Activated CD8-positive, alpha-beta memory T cell treated with anti-CD3 and anti-CD28 coated beads, Interleukin-2, amount 10 ng/mL, durations not matched to agents 7 days and 5 days (primary cell): ENCODE measurements around the gene ADAMTSL1. TPM values are rescaled to one million over a fixed set of nuclear protein-coding genes. Genes with fewer than 3 reads are reported as not detected.

ENCODE experiments used
- ATAC-seq: fragments of 150-1000 bp; cut with Tn5 transposase; one replicate; pipeline ENCODE4 v1.10.0; 2021; ENCODE audit warnings: moderate library complexity
- CTCF ChIA-PET: fragments of 350-600 bp; sonication (Branson Sonifier 250); formaldehyde crosslinking; loops from one replicate; lab custom pipeline; 2021; ENCODE audit warnings: antibody characterized with exemption; lab: Charles Lee
- DNase-seq: peaks from one replicate; pipeline ENCODE4 v3.0.0-alpha.2; 2020
- H3K27ac Mint-ChIP-seq: one replicate; pipeline ENCODE4 v1.8.0; 2021; ENCODE audit warnings: mild to moderate bottlenecking, mixed read lengths
- H3K27me3 Mint-ChIP-seq: one replicate; pipeline ENCODE4 v1.8.0; 2021; ENCODE audit warnings: mixed read lengths
- H3K36me3 Mint-ChIP-seq: one replicate; pipeline ENCODE4 v1.8.0; 2021; ENCODE audit warnings: mild to moderate bottlenecking, mixed read lengths
- H3K4me1 Mint-ChIP-seq: one replicate; pipeline ENCODE4 v1.8.0; 2021; ENCODE audit warnings: mixed read lengths
- H3K4me3 Mint-ChIP-seq: one replicate; pipeline ENCODE4 v1.8.0; 2021; ENCODE audit warnings: mild to moderate bottlenecking, moderate library complexity, mixed read lengths
- H3K9me3 Mint-ChIP-seq: one replicate; pipeline ENCODE4 v1.8.0; 2022; ENCODE audit warnings: low read depth, mixed read lengths
- total RNA-seq, 2 experiments: library from RNA; stranded (reverse); gene quantifications; one replicate each; pipeline ENCODE4 v1.2.3, GENCODE V29; 2021

The ADAMTSL1 gene
- total RNA-seq, 2 experiments from 2014 or later = not detected

- no peak for DNase-seq
- no peaks in the 10 kb centered on the region for H3K36me3 Mint-ChIP-seq
These were observed 209.9 kb downstream of the ADAMTSL1 start for GRCh38 chr9:18683851-18684250.

DNA sequence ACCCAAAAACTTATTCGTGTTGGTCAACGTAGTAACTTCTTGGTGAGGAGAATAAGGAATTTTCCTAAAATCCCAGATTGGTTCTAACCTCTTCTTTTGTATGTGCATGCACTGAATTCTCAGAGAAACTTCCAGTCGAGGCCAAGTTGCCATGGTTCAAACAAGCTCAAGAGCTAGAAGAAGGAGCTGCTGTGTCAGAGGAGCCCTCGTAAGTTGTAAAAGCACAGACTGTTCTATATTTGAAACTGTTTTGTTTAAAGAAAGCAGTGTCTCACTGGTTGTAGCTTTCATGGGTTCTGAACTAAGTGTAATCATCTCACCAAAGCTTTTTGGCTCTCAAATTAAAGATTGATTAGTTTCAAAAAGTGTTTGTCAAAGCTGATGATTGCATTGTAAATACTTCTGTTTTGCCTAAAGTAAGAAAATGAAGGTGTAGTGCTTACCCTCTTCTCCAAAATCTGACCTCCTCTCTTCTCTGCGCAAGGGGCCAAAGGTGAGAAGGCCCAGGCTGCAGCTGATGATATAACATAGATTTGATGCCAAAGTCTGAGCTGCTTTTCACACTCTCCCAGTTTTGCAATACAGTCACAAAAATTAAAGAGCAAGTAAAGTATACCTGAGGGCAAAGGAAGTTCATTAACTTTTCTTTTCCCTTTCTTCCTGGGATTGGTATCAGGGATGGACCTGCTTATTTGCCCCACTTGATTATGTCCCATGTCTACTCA lies 210.8 kb downstream of the ADAMTSL1 start:
- no peaks in the 10 kb centered on the region for H3K9me3 Mint-ChIP-seq

More at GRCh38 chr9:18683851-18684250, 209.9 kb downstream of the ADAMTSL1 start:
- Mint-ChIP-seq H3K9me3 (no peaks in the 10 kb centered on the region), H3K27ac (no peak overlapping the region), H3K4me3 (no peak overlapping the region), H3K4me1 (no peaks in the 10 kb centered on the region), H3K27me3 (no peaks in the 10 kb centered on the region)
- CTCF ChIA-PET = no interaction called here
- no peak for ATAC-seq

DNA sequence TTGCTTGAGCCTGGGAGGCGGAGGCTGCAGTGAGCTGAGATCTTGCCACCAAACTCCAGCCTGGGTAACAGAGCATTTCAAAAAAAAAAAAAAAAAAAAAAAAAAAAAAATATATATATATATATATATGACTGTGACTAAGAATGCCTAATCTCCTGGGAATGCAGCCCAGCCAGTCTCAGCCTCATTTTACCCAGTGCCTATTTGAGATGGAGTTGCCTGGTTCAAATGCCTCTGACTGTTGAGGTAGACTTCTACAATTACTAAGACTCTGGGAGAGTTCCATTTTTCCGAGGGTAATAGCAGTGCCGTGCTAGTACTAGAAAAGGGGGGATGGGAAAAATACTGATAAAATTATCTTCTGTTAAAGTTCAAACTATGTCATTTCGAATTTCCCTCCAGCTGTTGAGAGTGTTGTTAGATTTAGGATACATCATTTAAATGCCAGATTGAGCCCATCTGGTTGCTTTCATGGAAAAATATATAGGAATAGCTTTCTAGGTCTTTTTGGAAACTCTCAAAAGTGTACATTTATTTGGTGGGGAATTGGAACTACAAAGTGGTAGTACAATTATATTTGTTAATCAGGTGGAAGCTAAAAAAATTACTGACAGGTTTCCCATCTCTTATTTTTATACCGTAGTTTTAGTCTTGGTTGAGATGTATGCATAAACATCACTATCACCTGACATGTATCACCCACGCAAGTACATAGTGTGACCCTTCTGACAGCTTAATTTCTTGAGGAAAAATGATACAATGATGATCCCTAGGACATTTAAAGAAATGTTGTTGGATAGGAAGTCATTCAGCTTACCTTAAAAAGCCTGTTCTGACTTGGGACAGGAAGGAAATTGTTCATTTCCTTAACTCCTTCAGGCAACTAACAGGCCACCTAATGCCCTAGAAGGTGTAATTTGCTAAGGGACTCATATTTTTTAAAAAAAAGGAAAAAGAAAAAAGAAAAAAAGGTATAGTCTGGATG lies 214.9 kb downstream of the ADAMTSL1 start:
- no peaks in the 10 kb centered on the region for H3K9me3 Mint-ChIP-seq
- DNase-seq (no peak), ATAC-seq (no peak)
- CTCF ChIA-PET = no interaction called here
- no peak overlapping the region for H3K4me3 Mint-ChIP-seq
- no peaks in the 10 kb centered on the region for H3K27me3 Mint-ChIP-seq
- no peaks in the 10 kb centered on the region for H3K36me3 Mint-ChIP-seq
- H3K27ac Mint-ChIP-seq = no peak overlapping the region
- H3K4me1 Mint-ChIP-seq = no peaks in the 10 kb centered on the region

More for the DNA sequence above, 210.8 kb downstream of the ADAMTSL1 start:
- Mint-ChIP-seq H3K27ac (no peak overlapping the region), H3K4me3 (no peak overlapping the region), H3K4me1 (no peaks in the 10 kb centered on the region), H3K36me3 (no peaks in the 10 kb centered on the region), H3K27me3 (no peaks in the 10 kb centered on the region)
- CTCF ChIA-PET = no interaction called here
- DNase-seq = no peak
- no peak for ATAC-seq

- CTCF ChIA-PET = no interaction called here
- H3K27ac Mint-ChIP-seq = no peak overlapping the region
- no peaks in the 10 kb centered on the region for H3K4me1 Mint-ChIP-seq
- H3K27me3 Mint-ChIP-seq = no peaks in the 10 kb centered on the region
- no peaks in the 10 kb centered on the region for H3K9me3 Mint-ChIP-seq
- H3K4me3 Mint-ChIP-seq = no peak overlapping the region
- DNase-seq = no peak
- H3K36me3 Mint-ChIP-seq = no peaks in the 10 kb centered on the region
- no peak for ATAC-seq
These were observed 216.0 kb downstream of the ADAMTSL1 start for GRCh38 chr9:18689921-18690320.

DNA sequence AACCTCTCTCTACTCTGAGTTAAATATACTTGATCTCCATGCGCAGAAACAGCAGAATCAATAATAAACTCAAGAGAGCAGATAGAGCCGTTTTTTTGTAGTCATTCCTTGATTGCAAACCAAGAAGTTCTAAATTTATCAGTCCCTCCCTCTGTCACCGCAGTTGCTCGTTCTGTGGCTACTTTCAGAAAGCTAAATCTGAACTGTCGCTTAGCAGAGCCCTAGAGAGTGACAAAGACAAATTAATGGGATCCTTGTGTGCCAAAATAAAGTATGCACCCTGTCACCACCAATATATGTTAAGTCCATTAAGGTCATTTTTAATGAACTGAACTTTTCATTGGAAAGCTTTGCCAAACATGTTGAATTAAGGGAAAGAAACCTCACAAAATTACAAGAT lies 218.3 kb downstream of the ADAMTSL1 start:
- CTCF ChIA-PET = no interaction called here
- no peak overlapping the region for H3K27ac Mint-ChIP-seq
- ATAC-seq = no peak
- no peaks in the 10 kb centered on the region for H3K36me3 Mint-ChIP-seq
- DNase-seq = no peak
- no peaks in the 10 kb centered on the region for H3K4me1 Mint-ChIP-seq
- peaks cover 5% of the 10 kb centered on the region for H3K9me3 Mint-ChIP-seq
- no peaks in the 10 kb centered on the region for H3K27me3 Mint-ChIP-seq
- H3K4me3 Mint-ChIP-seq = no peak overlapping the region

DNA sequence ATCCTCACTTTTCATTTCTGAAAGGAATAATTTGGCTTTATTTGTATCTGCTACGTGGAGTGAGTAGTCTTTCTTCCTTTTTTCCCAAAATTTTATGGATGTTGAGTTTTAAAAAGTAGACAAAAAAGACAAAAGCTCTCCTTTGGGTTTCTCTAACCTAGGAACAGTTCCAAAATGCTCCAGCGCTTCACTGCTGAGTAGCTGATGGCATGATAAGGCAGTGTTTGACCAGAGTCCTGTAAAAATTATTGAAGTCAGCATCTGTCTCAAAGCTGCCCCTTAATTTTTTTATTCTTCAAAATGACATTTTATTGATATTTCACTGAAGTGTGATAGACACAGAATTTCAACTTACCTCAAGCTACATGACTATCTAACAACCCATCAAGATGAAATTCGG lies 219.0 kb downstream of the ADAMTSL1 start:
- no peak overlapping the region for H3K4me3 Mint-ChIP-seq
- H3K27me3 Mint-ChIP-seq = no peaks in the 10 kb centered on the region
- no peaks in the 10 kb centered on the region for H3K36me3 Mint-ChIP-seq
- ATAC-seq = no peak
- no peak for DNase-seq
- no peaks in the 10 kb centered on the region for H3K4me1 Mint-ChIP-seq
- H3K9me3 Mint-ChIP-seq = peaks cover 5% of the 10 kb centered on the region
- H3K27ac Mint-ChIP-seq = no peak overlapping the region
- CTCF ChIA-PET = no interaction called here

DNA sequence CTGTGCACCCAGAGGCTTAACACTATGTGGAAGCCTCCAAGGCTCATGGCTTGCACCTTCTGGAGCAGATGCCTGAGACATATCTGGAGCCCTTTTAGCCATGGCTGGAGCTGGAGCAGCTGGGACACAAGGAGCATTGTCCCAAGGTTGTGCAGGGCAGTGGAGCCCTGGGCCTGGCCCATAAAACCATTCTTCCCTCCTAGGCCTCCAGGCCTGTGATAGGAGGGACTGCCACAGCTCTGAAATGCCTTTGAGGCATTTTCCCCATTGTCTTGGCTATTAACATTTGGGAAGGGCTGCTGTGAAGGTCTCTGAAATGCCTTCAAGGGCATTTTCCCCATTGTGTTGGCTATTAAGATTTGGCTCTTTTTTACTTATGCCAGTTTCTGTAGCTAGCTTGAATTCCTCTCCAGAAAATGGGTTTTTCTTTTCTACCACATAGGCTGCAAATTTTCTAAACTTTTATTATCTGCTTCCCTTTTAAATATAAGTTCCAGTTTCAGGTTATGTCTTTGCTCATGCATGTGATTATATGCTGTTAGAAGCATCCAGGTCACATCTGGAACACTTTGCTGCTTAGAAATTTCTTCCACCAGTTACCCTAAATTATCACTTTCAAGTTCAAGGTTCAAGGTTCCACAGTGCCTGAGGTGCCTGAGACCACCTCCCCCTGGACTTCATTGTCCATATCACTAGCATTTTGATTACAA lies 221.2 kb downstream of the ADAMTSL1 start:
- H3K4me3 Mint-ChIP-seq = no peak overlapping the region
- CTCF ChIA-PET = no interaction called here
- ATAC-seq (no peak), DNase-seq (no peak)
- H3K27me3 Mint-ChIP-seq = peaks cover 3% of the 10 kb centered on the region
- H3K36me3 Mint-ChIP-seq = no peaks in the 10 kb centered on the region
- peaks cover 5% of the 10 kb centered on the region for H3K9me3 Mint-ChIP-seq
- no peaks in the 10 kb centered on the region for H3K4me1 Mint-ChIP-seq
- no peak overlapping the region for H3K27ac Mint-ChIP-seq

DNA sequence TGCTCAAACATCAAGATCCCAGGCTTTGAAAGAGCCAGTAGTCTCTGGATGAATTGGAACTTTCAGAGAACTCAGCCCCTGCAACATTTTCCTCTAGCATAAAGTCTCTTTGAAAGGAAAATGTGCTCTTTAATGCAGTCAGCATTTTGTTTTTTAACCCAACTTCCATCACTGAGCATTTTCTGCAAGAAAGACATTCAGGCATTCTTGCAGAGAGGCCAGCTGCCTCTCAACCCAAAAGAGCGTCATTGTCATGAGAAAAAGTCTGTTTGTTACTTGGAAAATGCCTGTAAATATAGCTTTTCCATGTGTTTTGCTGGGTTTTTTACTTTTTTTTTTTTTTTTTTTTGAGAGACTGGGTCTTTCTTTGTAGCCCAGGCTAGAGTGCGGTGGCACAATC lies 225.0 kb downstream of the ADAMTSL1 start:
- Mint-ChIP-seq H3K27me3 (peaks cover 3% of the 10 kb centered on the region), H3K9me3 (peaks cover 5% of the 10 kb centered on the region), H3K4me1 (no peaks in the 10 kb centered on the region), H3K27ac (no peak overlapping the region), H3K4me3 (no peak overlapping the region), H3K36me3 (no peaks in the 10 kb centered on the region)
- DNase-seq = no peak
- no peak for ATAC-seq
- CTCF ChIA-PET = interaction anchor here (1.3 kb wide), 1 partner anchor 11 kb away, joined by 3 read pairs; no protein-coding TSS in a partner anchor

DNA sequence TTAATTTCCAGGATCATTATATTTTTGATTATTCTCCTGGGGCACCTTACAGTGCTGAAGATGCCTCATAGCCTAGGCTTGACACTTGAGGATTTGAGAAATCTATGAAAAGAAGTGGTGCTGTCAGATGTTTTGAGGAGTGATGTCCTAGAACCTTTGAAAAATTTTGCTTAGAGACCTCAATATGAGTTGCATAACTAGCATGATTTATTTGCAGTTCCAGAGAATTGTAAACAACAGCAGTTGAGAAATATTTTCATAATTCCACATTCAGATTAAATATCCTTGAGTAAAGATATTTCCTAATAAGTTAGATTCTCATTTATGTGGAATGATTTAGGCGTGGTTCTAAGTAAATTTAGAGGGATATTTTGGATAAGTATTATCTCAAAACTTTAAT lies 225.8 kb downstream of the ADAMTSL1 start:
- no peak overlapping the region for H3K27ac Mint-ChIP-seq
- no peak overlapping the region for H3K4me3 Mint-ChIP-seq
- peaks cover 5% of the 10 kb centered on the region for H3K9me3 Mint-ChIP-seq
- CTCF ChIA-PET = no interaction called here
- DNase-seq = no peak
- no peaks in the 10 kb centered on the region for H3K36me3 Mint-ChIP-seq
- ATAC-seq = no peak
- H3K4me1 Mint-ChIP-seq = no peaks in the 10 kb centered on the region
- H3K27me3 Mint-ChIP-seq = peaks cover 3% of the 10 kb centered on the region

- Mint-ChIP-seq H3K36me3 (no peaks in the 10 kb centered on the region), H3K27me3 (peaks cover 3% of the 10 kb centered on the region), H3K4me3 (no peak overlapping the region), H3K4me1 (no peaks in the 10 kb centered on the region), H3K27ac (no peak overlapping the region), H3K9me3 (peaks cover 5% of the 10 kb centered on the region)
- ATAC-seq (no peak), DNase-seq (no peak)
- CTCF ChIA-PET = no interaction called here
These were observed 226.8 kb downstream of the ADAMTSL1 start for GRCh38 chr9:18700714-18701113.

- CTCF ChIA-PET = no interaction called here
- no peak overlapping the region for H3K4me3 Mint-ChIP-seq
- ATAC-seq (no peak), DNase-seq (no peak)
- H3K36me3 Mint-ChIP-seq = no peaks in the 10 kb centered on the region
- no peaks in the 10 kb centered on the region for H3K9me3 Mint-ChIP-seq
- no peaks in the 10 kb centered on the region for H3K4me1 Mint-ChIP-seq
- no peak overlapping the region for H3K27ac Mint-ChIP-seq
- H3K27me3 Mint-ChIP-seq = peaks cover 3% of the 10 kb centered on the region
These were observed 229.4 kb downstream of the ADAMTSL1 start for GRCh38 chr9:18703151-18703900.

- H3K27ac Mint-ChIP-seq = no peak overlapping the region
- peaks cover under 1% of the 10 kb centered on the region for H3K27me3 Mint-ChIP-seq
- H3K4me3 Mint-ChIP-seq = no peak overlapping the region
- H3K4me1 Mint-ChIP-seq = no peaks in the 10 kb centered on the region
- DNase-seq = no peak
- ATAC-seq = no peak
- H3K9me3 Mint-ChIP-seq = no peaks in the 10 kb centered on the region
- CTCF ChIA-PET = no interaction called here
- no peaks in the 10 kb centered on the region for H3K36me3 Mint-ChIP-seq
These were observed 230.0 kb downstream of the ADAMTSL1 start for GRCh38 chr9:18703901-18704379.
